Endothelial cell of umbilical vein (primary cell): ENCODE data around the gene UPF1. TPM values are rescaled to one million over a fixed set of nuclear protein-coding genes. Genes with fewer than 3 reads are reported as not detected.

Source experiments
- BruUV-seq: library from RNA; stranded (reverse); fragments of 400-500 nt; replicated peaks from 2 replicates; lab custom pipeline; 2021; lab: Mats Ljungman, UMichigan
- CTCF ChIA-PET: fragments of 300-600, 350-600 bp; sonication (Branson Sonifier 250); formaldehyde crosslinking; loops from one replicate; lab custom pipeline; 2021; ENCODE audit warnings: antibody characterized with exemption, inconsistent platforms; lab: Charles Lee
- POLR2A ChIA-PET: fragments of 300-600, 350-600 bp; sonication (Branson Sonifier 250); formaldehyde crosslinking; loops from one replicate; lab custom pipeline; 2021; ENCODE audit warnings: antibody characterized with exemption, inconsistent platforms; lab: Charles Lee
- DNase-seq: peaks from one replicate; pipeline ENCODE4 v3.0.0-alpha.2; 2011; ENCODE audit warnings: low read depth, low spot score
- FAIRE-seq: peaks from 2 replicates; lab custom pipeline; 2011; peaks lifted over from hg19 to GRCh38; lab: Jason Lieb, UNC
- H2AFZ ChIP-seq: 2 replicates; pipeline ENCODE4 v1.6.0; 2012; ENCODE audit warnings: low read depth, low read length, control low read depth, inconsistent platforms
- H3K27ac ChIP-seq: 2 replicates; pipeline ENCODE4 v1.5.1; 2011; ENCODE audit warnings: low read depth, mild to moderate bottlenecking, control low read depth, low read length, moderate library complexity; ENCODE audit not compliant: insufficient read depth
- H3K27me3 ChIP-seq, 2 experiments: 2 replicates each; pipeline versions ENCODE4 v1.6.0 to v1.6.1; 2011; ENCODE audit warnings: low read length in 2 of 2, mixed read lengths in 1 of 2; ENCODE audit not compliant: control insufficient read depth in 2 of 2, insufficient read depth in 2 of 2
- H3K36me3 ChIP-seq, 2 experiments: 2 replicates in 1 of 2; 3 replicates in 1 of 2; pipeline ENCODE4 v1.5.1; 2011; ENCODE audit warnings: low read length in 2 of 2, mild to moderate bottlenecking in 1 of 2, moderate library complexity in 1 of 2; ENCODE audit not compliant: control insufficient read depth in 2 of 2, insufficient read depth in 2 of 2; ENCODE audit errors: extremely low read depth in 1 of 2
- H3K4me1 ChIP-seq: 3 replicates; pipeline ENCODE4 v1.5.1; 2011; ENCODE audit warnings: mild to moderate bottlenecking, low read length; ENCODE audit not compliant: control insufficient read depth, insufficient read depth; ENCODE audit errors: extremely low read depth
- H3K4me2 ChIP-seq: 2 replicates; pipeline ENCODE4 v1.6.1; 2011; ENCODE audit warnings: low read length, control low read depth, mixed read lengths; ENCODE audit not compliant: insufficient read depth
- H3K4me3 ChIP-seq, 3 experiments: fragments of 200-600 bp in 1 of 3; sonication (generic), shearing (Covaris generic) in 1 of 3; replicated peaks in 1 of 3; 2 replicates each; pipeline ENCODE4 v1.5.1; 2011 to 2016; ENCODE audit warnings: control low read depth in 3 of 3, low read length in 3 of 3, mild to moderate bottlenecking in 2 of 3, inconsistent platforms in 1 of 3, low read depth in 1 of 3, moderate library complexity in 1 of 3; ENCODE audit not compliant: insufficient read depth in 1 of 3
- H3K79me2 ChIP-seq: 2 replicates; pipeline ENCODE4 v1.6.0; 2012; ENCODE audit warnings: low read length, inconsistent platforms; ENCODE audit not compliant: control insufficient read depth, insufficient read depth
- H3K9ac ChIP-seq: replicated peaks from 2 replicates; pipeline ENCODE3; 2011; ENCODE audit warnings: low read length, control low read depth; ENCODE audit not compliant: insufficient read depth; ENCODE audit errors: extremely low read depth
- H3K9me1 ChIP-seq: replicated peaks from 3 replicates; pipeline ENCODE4 v1.6.0; 2011; ENCODE audit warnings: mild to moderate bottlenecking, low read length; ENCODE audit not compliant: control insufficient read depth, insufficient read depth; ENCODE audit errors: extremely low read depth
- H3K9me3 ChIP-seq: replicated peaks from 2 replicates; pipeline ENCODE4 v1.5.1; 2012; ENCODE audit warnings: low read length, inconsistent platforms; ENCODE audit not compliant: control insufficient read depth, insufficient read depth
- H4K20me1 ChIP-seq: replicated peaks from 2 replicates; pipeline ENCODE3; 2011; ENCODE audit warnings: mild to moderate bottlenecking, low read length; ENCODE audit not compliant: control insufficient read depth, insufficient read depth; ENCODE audit errors: extremely low read depth
- CTCF ChIP-seq, 2 donors: IDR thresholded peaks; 1 replicate in 1 of 2; 2 replicates in 1 of 2; pipeline ENCODE4 v1.5.1; 2011; ENCODE audit warnings: low read length in 2 of 2, mild to moderate bottlenecking in 2 of 2, moderate library complexity in 2 of 2, control low read depth in 1 of 2, inconsistent platforms in 1 of 2, low read depth in 1 of 2; ENCODE audit not compliant: insufficient read depth in 1 of 2; ENCODE audit errors: extremely low read depth in 1 of 2
- EZH2 ChIP-seq: IDR thresholded peaks from 2 replicates; pipeline ENCODE4 v1.6.1; 2012; ENCODE audit warnings: borderline replicate concordance, low read depth, mild to moderate bottlenecking, moderate library complexity, low read length, inconsistent platforms; ENCODE audit not compliant: severe bottlenecking
- FOS ChIP-seq: IDR thresholded peaks from 2 replicates; pipeline ENCODE4 v1.6.1; 2011; ENCODE audit warnings: mild to moderate bottlenecking, low read length, moderate library complexity, borderline replicate concordance; ENCODE audit not compliant: insufficient read depth
- GATA2 ChIP-seq: IDR thresholded peaks from 2 replicates; pipeline ENCODE4 v1.7.0; 2011; ENCODE audit warnings: low read depth, mild to moderate bottlenecking, moderate library complexity, mixed read lengths, low read length; ENCODE audit not compliant: insufficient read length, insufficient read depth
- JUN ChIP-seq: IDR thresholded peaks from 2 replicates; pipeline ENCODE4 v1.6.1; 2011; ENCODE audit warnings: borderline replicate concordance, low read depth; ENCODE audit not compliant: insufficient read length, insufficient read depth
- MAX ChIP-seq: IDR thresholded peaks from 2 replicates; pipeline ENCODE4 v1.6.1; 2011; ENCODE audit not compliant: insufficient read depth, insufficient read length
- MYC ChIP-seq: IDR thresholded peaks from one replicate; pipeline ENCODE4 v1.6.1; 2011; ENCODE audit warnings: mild to moderate bottlenecking, low read depth, low read length
- POLR2A ChIP-seq: IDR thresholded peaks from 2 replicates; pipeline ENCODE4 v1.6.1; 2012; ENCODE audit warnings: low read depth, mild to moderate bottlenecking, control low read depth, low read length
- POLR2AphosphoS5 ChIP-seq: IDR thresholded peaks from 2 replicates; pipeline ENCODE4 v1.6.1; 2012; ENCODE audit warnings: low read depth, mild to moderate bottlenecking, control low read depth, low read length, moderate library complexity; ENCODE audit not compliant: insufficient read depth
- dilution Hi-C: fragments of 300-500 bp; cut with MboI; formaldehyde crosslinking; loops from one replicate; pipeline ENCODE4 v1.15.0; 2019; ENCODE audit warnings: low sequenced_read_pairs; ENCODE audit not compliant: extremely low pct_ligation_motif_present
- intact Hi-C: fragments of 100-400 bp; cut with micrococcal nuclease; formaldehyde crosslinking; loops from one replicate; pipeline ENCODE4 v1.10.0; 2022
- polyA plus RNA-seq, 4 experiments: library from polyadenylated mRNA; depleted of rRNA in 3 of 4; stranded (reverse) in 3 of 4; unstranded in 1 of 4; fragments of >200 nt; gene quantifications; 2 replicates each; pipeline versions ENCODE4 v1.2.1 to v1.2.3, GENCODE V29; 2011 to 2012; ENCODE audit warnings: missing spikeins in 1 of 4
- total RNA-seq: library from RNA; stranded (reverse); gene quantifications from 2 replicates; pipeline ENCODE4 v1.2.3, GENCODE V29; 2021

Gene UPF1
- total and polyA plus RNA-seq, 2 donors (not counting 3 experiments of a cell fraction or from before 2014, with no cell fraction given) = 65.9 to 68.2 TPM

DNA sequence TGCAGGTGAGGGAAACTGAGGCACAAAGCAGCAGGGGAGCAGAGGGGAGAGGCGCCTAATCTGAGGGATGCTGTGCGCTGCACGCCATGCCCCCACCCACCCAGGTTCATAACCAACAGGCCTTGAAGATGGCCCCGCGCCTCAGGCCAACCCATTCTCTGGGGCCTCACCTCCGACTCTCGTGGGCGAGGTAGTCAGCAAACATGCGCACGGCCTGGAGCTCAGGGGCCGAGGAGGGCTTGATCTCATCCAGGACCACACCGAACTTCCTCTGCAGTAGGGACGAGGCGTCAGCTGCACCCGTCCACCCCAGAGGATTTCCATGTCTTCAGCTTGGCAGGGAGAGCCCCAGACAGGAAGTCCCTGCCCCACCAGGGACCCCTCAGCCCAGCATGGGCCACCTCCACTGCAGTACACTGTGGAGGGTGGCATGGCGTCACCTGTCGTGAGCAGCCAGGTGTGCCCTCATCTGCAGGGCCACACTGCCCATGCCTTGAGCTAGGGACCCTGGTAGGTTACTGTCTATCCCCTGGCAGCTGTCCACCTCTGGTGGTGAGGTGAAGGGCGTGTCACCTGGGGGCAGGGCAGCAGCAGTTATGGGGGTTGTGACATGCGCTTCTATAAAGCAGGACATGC, 79.2 kb downstream of the UPF1 start:
- FAIRE-seq (no peak), DNase-seq (no peak)
- no peak overlapping the region for H3K27ac ChIP-seq
- H3K36me3 ChIP-seq = peaks cover 10 to 41% of the 10 kb centered on the region in 2 experiments
- no peak overlapping the region for H3K9ac ChIP-seq
- no peak for TF ChIP-seq CTCF (IDR thresholded peaks at IDR 0.05; ENCODE audit: extremely low read depth in 1 of 2, insufficient read depth in 1 of 2, low read depth in 1 of 2, low read length in 2 of 2)
- TF ChIP-seq MAX = no peak
- no peak for TF ChIP-seq EZH2
- no peak for TF ChIP-seq POLR2AphosphoS5
- no peak for TF ChIP-seq FOS
- no peak for TF ChIP-seq POLR2A
- no peak for TF ChIP-seq MYC
- TF ChIP-seq GATA2 = no peak
- no peak for TF ChIP-seq JUN
- H4K20me1 ChIP-seq = peaks cover 2% of the 10 kb centered on the region
- dilution Hi-C loops (no loop called here), intact Hi-C loops (loop anchor here (10.0 kb wide), 2 partner anchors 46 to 456 kb away; no protein-coding TSS in a partner anchor)
- no TSS peak for BruUV-seq
- no peaks in the 10 kb centered on the region for H3K9me1 ChIP-seq
- ChIA-PET CTCF (no interaction called here), POLR2A (no interaction called here)
- no peak overlapping the region for H2AFZ ChIP-seq
- H3K27me3 ChIP-seq = no peaks in the 10 kb centered on the region
- no peak overlapping the region for H3K4me3 ChIP-seq
- peaks cover 22% of the 10 kb centered on the region for H3K79me2 ChIP-seq
- no peaks in the 10 kb centered on the region for H3K9me3 ChIP-seq
- no peak overlapping the region for H3K4me2 ChIP-seq
- no peaks in the 10 kb centered on the region for H3K4me1 ChIP-seq
